NCI-H1048 (cell line): ENCODE measurements around the gene SLC34A1.
"Not testable (repeated sequence)": the region's sequence is repeated elsewhere in the genome, so short reads cannot be mapped to it uniquely, and the experiment has no call there.

Experiments
- DNase-seq: peaks from one replicate; lab custom pipeline; 2025; lab: John Stamatoyannopoulos, UW

Gene SLC34A1

GRCh38 chr5:177368869-177369644, 15.2 kb upstream of the SLC34A1 start:
- no peak for DNase-seq

GRCh38 chr5:177369645-177370440, 14.4 kb upstream of the SLC34A1 start:
- DNase-seq: no peak

GRCh38 chr5:177370488-177371119, 13.6 kb upstream of the SLC34A1 start:
- DNase-seq: peak; percentile 81

GRCh38 chr5:177371120-177372033, 12.9 kb upstream of the SLC34A1 start:
- no peak for DNase-seq

GRCh38 chr5:177372034-177372896, 12.0 kb upstream of the SLC34A1 start:
- no peak for DNase-seq

GRCh38 chr5:177372910-177373309, 11.3 kb upstream of the SLC34A1 start:
- DNase-seq: no peak

GRCh38 chr5:177373806-177374205, 10.4 kb upstream of the SLC34A1 start:
- DNase-seq: no peak

- no peak for DNase-seq
Measured at GRCh38 chr5:177374211-177374610, 10.0 kb upstream of the SLC34A1 start.

- DNase-seq: not testable (repeated sequence)
Measured at GRCh38 chr5:177375516-177375915, 8.7 kb upstream of the SLC34A1 start.

GRCh38 chr5:177376107-177376506, 8.1 kb upstream of the SLC34A1 start:
- DNase-seq: no peak

- DNase-seq: no peak
Measured at GRCh38 chr5:177377851-177378776, 6.1 kb upstream of the SLC34A1 start.

GRCh38 chr5:177378884-177379883, 5.0 kb upstream of the SLC34A1 start:
- no peak for DNase-seq

GRCh38 chr5:177380805-177381126, 3.5 kb upstream of the SLC34A1 start:
- DNase-seq: no peak

- no peak for DNase-seq
Measured at GRCh38 chr5:177382423-177383029, 1.7 kb upstream of the SLC34A1 start.

- DNase-seq: no peak
Measured at GRCh38 chr5:177383181-177383580, 1.1 kb upstream of the SLC34A1 start.

GRCh38 chr5:177385720-177386119, 1.5 kb downstream of the SLC34A1 start:
- DNase-seq: no peak

GRCh38 chr5:177386542-177386941, 2.3 kb downstream of the SLC34A1 start:
- DNase-seq: no peak

GRCh38 chr5:177387405-177387804, 3.2 kb downstream of the SLC34A1 start:
- no peak for DNase-seq
